Activated CD8-positive, alpha-beta memory T cell treated with anti-CD3 and anti-CD28 coated beads for 24 hours (primary cell): ENCODE data around the gene RBMX.
"Not testable (repeated sequence)": the region's sequence is repeated elsewhere in the genome, so short reads cannot be mapped to it uniquely, and the experiment has no call there.

Experiments used
- DNase-seq: peaks from one replicate; pipeline ENCODE4 v3.0.0-alpha.2; 2020

RBMX gene

DNA sequence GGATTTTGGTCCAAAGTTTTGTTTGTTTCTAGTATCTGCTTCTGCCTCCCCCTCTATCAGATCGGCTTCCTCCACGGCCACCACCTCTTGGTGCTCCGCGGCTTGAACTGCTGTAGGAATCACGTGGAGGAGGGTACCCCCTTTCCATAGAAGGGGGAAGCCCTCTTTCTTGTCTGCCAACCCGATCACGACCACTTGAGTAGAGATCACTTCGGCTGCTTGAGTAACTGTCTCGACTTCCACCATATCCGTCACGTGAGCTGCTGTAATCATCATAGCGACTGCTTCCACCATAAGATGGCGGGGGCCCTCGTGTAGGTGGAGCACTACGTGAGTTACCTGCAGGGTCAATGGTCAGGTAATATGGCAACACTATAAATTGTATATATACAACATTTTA lies 6.4 kb downstream of the RBMX start:
- DNase-seq: not testable (repeated sequence)

DNA sequence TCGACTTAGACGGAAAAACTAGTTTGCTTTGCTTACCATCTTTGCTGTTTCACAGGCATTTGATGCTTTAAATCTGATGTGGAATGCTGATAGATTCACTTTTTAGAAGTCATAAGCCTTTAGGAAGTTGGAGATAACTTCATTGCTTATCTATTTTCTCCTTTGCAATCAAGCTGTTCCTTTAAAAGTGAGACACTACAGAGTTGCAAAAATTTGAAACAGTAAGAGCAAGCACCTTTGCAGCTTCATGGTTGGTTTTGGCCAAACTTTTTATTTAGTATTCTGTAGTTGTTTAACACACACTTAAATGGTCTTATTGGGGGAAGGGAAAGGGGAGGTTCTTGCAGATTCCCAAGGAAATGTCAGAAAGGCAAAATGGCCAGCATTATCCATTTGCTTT lies 7.3 kb downstream of the RBMX start:
- not testable (repeated sequence) for DNase-seq

DNA sequence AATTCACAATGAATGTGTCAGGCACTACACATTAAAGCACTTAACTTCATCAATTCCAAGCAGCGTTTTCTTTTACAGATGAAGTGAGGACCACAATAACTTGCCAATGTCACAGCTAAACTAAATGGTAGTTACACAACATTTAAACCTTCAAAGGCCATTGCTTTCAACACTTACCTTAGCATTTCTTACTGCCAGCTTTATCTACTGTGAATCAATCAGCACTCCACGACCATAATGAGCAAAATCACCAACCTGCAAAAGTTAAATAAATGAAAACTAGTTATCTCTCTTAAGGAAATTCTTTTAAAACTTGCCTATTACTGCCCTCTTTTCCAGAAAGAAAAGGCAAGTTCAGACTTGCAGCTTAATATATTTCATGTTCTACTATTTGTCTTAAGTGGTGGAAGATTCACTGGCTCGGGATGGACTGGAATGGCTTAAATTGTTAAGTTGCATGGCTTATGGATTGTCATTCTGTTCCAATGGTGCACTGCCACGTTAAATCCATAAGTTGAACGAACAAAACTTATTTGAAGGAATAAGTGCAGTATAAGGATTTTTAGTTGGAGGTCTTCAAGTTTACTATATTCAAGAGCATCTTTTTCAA lies 8.3 kb downstream of the RBMX start:
- DNase-seq: no peak

DNA sequence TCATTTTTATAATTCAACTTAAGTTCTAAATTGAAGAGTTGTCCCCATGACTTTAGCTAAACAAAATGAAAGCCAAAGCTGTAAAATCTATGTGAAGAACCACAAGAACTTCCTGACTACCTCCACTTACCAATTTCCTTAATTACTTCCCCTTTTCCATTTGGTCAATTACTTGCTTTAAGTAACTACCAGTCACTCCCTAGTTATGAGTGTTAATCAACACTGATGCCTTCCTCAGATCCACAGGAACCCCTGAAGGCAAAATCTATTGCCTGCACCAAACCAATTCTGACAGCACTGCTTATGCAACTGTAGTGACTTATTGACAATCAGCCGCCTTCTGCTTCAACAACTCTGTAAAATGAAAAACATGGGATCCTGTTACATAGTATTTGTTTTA lies 10.5 kb downstream of the RBMX start:
- no peak for DNase-seq

DNA sequence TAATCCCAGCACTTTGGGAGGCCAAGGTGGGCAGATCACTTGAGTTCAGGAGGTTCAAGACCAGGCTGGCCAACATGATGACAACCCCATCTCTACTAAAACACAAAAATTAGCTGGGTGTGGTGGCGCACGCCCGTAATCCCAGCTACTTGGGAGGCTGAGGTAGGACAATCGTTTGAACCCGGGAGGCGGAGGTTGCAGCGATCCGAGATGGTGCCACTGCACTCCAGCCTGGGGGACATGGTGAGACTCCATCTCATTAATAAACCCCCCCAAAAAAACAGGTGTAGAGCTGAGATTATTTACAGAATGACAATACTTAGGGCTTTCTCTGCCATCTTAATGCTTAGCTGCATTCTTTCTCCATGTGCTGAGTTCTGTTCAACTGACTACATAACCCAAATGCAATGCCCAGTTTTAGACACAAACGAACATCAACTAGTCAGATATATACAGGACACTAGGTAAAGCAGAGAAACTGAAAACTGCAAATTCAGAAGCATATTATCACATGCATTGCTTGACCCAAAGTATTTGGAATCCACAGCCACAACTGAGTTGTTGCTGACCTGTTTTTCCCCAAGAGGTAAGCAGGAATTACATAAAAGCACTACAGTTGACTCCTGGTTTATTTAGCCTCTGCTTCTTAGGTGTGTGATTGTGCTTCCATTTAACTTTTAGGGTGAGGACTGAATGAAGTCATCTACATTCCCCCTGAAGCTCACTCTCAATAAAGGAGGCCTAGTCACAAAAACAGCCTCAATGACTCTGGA lies 12.1 kb downstream of the RBMX start:
- DNase-seq: no peak

DNA sequence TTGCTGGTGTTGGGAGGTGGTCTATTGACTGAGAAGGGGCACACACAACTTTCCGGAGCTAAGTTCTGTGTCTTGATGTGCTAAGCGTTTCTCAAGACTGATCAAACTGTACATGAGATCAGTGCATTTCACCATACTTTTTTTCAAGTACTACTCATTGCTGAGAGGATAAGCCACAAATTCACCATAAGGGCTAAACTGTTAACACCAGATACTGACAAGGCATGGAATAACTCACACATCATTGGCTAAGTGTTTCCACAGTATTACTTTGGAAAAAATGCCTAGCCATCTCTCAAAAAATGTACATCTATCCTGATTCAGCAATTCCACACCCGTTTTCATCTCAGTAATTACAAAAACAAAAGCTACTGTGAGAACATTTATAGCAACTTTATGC lies 13.0 kb downstream of the RBMX start:
- no peak for DNase-seq

DNA sequence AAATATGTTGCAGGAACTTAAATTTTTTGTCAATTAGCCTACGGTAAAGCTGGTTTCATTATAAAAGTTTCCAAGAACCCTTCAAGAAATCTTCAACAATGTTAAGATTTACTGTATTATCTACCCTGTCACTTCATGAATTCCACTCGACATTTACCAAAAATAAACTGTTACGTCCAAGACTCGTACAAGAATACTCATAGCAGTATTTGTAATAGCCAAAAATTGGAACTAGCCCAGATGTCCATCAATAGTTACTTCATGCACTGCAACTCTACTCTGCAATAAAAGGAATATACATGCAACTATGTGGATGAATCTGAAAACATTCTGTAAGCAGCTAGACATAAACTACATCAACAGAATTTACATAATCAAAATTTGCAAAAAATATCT lies 13.4 kb downstream of the RBMX start:
- DNase-seq: no peak

DNA sequence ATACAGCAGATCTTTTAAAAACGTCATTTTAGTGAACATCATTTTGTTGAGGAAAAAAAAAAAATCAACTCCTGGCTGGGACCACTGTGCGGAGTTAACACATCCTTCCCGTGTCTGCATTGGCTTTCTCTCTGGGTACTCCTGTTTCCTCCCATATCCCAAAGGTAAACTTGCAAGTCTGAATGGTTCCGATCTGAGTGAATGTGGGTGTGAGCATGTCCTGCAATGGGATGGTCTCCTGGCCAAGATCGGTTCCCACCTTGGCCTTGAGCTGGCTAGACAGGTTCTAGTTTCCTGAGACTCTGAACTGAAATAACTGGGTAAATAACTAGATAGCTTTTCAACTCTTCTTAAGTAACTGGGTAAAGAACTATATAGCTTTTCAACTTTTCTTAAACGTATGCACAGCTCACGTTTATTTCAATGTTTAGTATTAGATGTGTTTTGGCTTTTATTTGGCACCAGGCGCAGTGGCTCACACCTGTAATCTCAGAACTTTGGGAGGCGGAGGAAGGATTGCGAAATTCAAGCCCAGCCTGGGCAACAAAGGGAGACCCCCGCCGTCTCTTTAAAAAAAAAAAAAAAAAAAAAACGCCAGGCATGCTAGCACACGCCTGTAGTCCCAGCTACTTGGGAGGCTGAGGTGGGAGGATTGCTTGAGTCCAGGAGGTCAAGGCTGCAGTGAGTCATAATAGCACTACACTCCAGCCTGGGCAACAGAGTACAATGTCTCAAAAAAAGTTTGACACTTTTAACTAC lies 14.0 kb downstream of the RBMX start:
- DNase-seq: no peak

DNA sequence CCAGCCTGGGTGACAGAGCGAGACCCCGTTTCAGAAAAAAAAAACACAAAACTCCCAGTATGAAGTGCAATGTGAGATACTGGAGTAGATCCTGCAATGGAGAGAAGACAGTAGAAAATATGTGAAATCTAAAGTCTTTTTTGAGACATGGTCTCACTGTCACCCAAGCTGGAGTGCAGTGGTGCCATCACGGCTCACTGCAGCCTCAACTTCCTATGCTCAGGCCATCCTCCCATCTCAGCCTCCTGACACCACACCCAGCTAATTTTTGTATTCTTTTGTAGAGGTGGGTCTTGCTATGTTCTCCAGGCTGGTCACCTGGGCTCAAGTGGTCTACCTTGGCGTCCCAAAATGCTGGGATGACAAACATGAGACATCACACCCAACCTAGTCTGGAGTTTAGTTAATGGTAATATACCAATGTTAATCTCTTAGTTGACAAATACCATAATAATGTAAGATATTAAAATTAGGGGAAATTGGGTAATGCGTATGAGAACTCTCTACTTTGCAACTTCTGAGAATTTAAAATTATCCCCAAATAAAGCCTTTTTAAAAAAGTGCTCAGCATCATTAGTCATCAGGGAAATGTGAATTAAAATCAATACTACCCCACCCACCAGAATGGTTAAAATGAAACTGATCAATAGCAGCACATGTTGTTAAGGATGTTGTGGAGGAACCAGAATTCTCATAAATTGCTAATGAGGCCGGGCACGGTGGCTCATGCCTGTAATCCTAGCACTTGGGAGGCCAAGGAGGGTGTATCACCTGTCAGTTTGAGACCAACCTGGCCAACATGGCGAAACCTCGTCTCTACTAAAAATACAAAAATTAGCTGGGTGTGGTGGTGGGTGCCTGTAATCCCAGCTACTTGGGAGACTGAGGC lies 15.0 kb downstream of the RBMX start:
- no peak for DNase-seq

DNA sequence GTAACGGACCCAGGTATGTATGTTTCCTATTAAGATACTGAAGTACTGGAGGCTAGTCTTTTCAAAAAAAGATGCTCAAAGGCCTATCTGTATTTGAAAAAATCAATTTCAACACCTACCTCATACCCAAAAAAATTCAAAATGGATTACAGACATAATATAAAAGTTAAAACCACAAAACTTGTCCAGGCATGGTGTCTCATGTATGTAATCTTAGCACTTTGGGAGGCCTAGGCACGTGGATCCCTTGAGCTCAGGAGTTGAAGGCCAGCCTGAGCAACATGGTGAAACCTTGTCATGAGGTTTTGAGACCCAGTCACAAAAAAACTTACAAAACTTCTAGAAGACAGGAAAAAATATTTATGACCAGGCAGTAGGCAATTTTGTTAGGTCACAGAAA lies 16.7 kb downstream of the RBMX start:
- no peak for DNase-seq

DNA sequence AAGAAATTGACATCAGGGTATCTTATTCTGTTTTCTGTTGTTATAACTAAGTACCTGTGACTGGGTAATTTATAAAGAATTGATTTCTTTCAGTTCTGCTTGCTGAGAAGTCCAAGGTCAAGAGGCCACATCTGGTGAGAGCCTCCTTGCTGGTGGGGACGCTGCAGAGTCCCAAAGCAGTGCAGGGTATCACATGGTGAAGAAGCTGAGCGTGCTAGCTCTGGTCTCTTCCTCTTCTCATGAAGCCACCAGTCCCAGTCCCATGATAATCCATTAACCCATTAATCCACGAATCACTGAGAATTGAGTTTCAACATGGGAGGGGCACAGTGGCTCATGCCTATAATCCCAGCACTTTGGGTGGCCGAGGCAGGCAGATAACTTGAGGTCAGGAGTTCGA lies 18.0 kb downstream of the RBMX start:
- DNase-seq: no peak

DNA sequence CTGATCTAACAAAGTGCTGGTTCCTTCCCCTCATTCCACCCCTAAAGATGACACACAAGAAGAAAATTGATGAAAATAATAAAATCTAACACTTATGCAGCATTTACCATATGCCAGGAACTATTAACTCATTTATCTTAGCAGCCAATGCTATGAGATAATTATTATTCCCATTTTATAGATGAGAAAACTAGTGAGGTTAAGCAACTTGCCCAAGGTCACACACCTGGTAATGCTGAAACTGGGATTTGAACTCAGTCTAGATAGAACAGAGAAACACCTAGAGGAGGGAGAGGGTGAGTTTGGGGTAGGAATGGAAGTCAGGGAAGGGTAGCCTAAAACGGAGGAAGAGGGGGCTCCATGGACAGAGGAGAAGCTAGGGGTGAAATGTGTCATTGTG lies 18.6 kb downstream of the RBMX start:
- DNase-seq: no peak

DNA sequence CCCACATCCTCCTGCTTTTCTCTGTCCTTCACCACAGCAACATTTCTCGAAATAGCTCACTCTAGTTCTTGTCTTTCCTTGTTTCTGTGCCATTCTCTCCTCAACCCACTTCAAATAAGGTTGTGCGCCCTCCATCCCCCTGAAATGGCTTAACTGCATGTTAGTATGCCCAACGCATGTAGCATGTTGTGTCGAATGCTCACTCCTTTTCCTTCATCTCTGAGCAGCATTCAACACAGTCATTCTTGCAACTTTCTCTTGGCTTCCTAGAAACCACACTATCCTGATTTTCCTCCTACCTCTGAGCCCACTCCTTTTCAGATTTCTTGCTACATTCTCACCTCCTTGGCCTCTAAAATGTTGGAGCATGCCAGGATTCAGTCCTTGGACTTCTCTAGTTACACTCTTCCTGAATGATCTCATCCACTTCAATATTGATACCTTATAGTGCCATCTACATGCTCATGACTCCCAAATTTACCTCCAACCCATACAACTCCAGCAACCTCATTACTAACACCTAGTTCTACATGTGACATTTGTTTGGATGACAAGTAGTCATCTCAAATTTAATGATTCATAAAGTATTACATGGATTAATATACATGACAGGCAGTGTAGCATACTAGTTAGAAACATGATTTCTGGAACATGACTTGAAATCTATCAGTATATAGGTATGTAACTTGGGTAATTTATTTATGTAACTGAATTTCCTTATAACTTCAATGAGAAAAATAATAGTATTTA lies 22.3 kb downstream of the RBMX start:
- DNase-seq: no peak

DNA sequence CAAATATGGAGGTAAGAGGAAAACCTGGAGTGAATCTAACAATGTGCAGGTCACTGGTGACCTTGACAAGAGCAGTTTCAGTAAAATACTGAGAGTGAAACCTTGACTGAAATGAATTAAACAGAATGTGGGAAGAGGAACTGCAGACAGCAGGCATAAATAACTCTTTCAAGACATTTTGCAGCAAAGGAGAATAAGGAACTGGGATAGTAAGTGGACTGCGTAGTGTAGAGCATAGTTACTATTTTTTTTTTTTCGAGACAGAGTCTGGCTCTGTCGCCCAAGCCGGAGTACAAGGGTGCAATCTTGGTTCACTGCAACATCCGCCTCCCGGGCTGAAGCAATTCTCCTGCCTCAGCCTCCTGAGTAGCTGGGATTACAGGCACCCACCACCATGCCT lies 24.0 kb downstream of the RBMX start:
- no peak for DNase-seq

DNA sequence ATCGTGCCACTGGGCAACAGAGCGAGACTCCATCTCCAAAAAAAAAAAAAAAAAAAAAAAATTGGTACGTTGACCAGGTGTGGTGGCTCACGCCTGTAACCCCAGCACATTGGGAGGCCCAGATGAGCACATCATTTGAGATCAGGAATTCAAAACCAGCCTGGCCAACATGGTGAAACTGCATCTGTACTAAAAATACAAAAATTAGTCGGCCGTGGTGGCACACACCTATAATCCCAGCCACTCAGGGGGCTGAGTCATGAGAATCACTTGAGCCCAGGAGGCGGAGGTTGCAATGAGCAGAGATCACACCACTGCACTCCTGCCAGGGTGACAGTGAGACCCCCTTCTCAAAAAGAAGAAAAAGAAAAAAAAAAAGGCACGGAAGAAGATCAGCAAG lies 24.5 kb downstream of the RBMX start:
- no peak for DNase-seq

DNA sequence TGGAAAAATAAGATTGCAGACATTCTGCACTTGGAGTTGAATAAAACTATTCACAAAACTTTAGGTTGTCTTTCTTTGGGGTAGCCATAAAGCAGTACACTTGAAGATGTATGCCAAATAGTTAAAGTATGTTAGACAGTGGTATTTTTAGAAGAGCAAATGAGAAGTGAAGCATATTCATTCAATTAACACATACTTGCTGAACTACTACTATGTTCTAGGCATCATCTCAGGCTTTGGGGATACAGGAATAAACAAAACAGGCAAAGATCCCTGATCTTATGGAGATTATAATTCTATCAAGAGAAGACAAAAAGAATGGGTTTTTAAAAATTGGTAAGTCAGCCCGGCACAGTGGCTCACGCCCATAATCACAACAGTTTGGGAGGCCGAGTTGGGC lies 29.0 kb downstream of the RBMX start:
- no peak for DNase-seq

DNA sequence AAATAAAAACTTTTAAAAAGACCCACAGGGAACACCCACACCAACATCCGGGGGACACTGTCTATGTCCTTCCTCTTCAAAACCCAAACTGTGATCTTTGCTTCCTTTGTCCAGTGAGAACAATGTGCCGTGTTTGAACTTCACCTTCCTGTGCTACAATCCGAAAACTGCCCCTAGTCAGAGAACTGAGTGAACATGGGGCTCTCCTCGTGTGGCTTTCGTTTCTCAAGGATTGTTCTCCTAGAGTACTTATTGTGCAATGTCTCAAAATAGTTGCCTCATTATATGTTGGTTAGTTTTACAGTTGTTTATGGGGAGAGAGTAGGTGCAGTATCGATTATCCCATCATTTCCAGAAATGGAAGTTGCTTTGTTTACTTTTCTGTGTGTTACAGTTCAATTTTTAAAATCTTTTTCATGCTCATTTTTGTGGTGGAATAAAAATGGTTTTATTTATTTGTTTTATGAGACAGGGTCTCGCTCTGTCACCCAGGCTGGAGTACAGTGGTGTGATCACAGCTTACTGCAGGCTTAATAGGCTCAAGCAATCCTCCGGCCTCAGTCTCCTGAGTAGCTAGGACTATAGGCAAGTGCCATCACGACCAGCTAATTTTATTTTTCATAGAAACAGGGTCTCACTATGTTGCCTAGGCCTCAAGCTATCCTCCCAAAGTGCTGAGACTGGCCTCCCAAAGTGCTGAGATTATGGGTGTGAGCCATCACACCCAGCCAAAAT lies 29.9 kb downstream of the RBMX start:
- no peak for DNase-seq

DNA sequence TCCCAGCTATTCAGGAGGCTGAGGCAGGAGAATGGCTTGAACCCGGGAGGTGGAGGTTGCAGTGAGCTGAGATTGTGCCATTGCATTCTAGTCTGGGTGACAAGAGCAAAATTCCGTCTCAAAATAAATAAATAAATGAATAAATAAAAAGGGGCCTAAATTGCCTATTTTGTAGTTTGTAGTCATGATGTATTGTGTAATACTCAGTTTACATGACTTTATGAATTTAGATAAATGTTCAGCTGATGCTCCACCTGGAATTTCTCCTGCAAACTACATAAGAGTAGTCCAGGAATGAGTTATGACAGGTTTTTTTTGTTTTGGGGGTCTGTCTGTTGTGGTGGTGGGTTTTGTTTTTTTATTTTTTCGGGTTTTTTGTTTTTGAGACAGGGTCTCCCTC lies 31.1 kb downstream of the RBMX start:
- DNase-seq: no peak

DNA sequence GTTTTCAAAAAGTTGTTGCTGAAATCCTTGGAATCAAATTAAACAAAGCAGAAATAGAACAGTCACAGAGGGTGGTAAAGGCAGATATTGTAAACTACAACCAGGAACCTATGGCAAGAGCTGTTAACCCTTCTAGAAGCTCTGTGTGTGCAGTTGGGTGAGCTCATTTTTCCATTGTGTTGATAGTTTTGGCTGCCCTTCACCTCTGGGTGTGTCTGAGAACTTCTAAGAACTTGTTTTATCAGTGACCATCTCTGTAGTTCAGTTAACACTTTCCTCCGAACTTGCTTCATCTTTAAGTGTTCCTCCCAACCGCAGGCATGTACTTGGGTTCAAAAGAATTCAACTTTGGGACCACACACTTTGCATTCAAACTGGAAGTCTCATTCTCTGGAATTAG lies 32.7 kb downstream of the RBMX start:
- no peak for DNase-seq

DNA sequence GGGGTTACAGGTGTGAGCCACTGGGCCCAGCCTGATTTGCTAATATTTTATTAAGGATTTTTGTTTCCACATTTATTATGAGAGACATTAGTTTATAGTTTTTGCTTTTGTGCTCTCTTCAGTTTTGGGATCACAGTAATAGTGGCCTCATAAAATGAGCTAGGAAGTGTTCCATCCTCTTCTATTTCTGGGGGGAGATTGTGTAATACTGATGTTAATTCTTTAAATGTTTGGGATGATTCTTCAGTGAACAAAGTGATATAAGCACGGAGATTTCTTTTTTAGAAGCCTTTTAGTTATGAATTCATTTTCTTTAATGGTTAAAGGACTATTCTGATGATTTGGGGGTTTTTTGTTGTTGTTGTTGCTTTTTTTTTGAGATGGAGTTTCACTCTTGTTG lies 41.3 kb downstream of the RBMX start:
- DNase-seq: no peak

DNA sequence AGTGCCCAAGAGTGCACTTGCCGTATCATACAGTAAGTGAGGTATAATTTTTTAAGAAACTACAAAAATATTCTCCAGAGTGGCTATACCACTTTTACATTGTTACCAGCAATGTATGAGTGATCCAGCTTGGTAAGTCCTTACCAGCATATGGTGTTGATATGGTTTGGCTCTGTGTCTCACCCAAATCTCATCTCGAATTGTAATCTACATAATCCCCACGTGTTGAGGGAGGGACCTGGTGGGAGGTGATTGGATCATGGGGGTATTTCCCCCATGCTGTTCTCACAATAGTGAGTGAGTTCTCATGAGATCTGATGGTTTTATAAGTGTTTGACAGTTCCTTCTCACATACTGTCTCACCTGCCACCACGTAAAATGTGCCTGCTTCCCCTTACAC lies 44.8 kb downstream of the RBMX start:
- DNase-seq: no peak

DNA sequence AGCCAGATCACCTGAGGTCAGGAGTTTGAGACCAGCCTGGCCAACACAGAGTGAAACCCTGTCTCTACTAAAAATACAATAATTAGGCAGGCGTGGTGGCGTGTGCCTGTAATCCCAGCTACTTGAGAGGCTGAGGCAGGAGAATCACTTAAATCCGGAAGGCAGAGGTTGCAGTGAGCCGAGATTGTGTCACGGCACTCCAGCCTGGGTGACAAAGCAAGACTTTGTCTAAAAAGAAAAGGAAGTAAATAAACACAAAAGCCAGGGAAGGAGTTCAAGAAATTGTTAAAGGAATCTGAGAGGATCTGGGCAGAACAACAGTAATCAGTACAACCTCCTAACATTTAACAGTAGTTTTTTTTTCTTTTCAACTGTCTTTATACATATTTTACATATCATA lies 51.1 kb downstream of the RBMX start:
- no peak for DNase-seq
